8988T (cell line): ENCODE results near the gene KCNQ4.

Experiments used
- DNase-seq: peaks from one replicate; pipeline ENCODE4 v3.0.0; 2011

The KCNQ4 gene

GRCh38 chr1:40823345-40823744 is 39.8 kb downstream of the KCNQ4 start:
- no peak for DNase-seq

- DNase-seq = no peak
Measured at GRCh38 chr1:40823983-40824382, 40.4 kb downstream of the KCNQ4 start.

- DNase-seq = no peak
Measured at GRCh38 chr1:40824591-40825434, 41.2 kb downstream of the KCNQ4 start.

GRCh38 chr1:40825435-40825788 is 41.8 kb downstream of the KCNQ4 start:
- DNase-seq = no peak

GRCh38 chr1:40825996-40826395 is 42.4 kb downstream of the KCNQ4 start:
- no peak for DNase-seq

- DNase-seq = no peak
Measured at GRCh38 chr1:40829631-40830245, 46.2 kb downstream of the KCNQ4 start.

- no peak for DNase-seq
Measured at GRCh38 chr1:40830419-40830943, 46.9 kb downstream of the KCNQ4 start.

GRCh38 chr1:40831001-40831732 is 47.6 kb downstream of the KCNQ4 start:
- no peak for DNase-seq

GRCh38 chr1:40833979-40834378 is 50.4 kb downstream of the KCNQ4 start:
- DNase-seq = no peak

- DNase-seq = no peak
Measured at GRCh38 chr1:40834968-40835545, 51.5 kb downstream of the KCNQ4 start.

GRCh38 chr1:40836283-40836682 is 52.7 kb downstream of the KCNQ4 start:
- no peak for DNase-seq

GRCh38 chr1:40837601-40838000 is 54.0 kb downstream of the KCNQ4 start:
- DNase-seq = no peak

- no peak for DNase-seq
Measured at GRCh38 chr1:40838045-40838979, 54.7 kb downstream of the KCNQ4 start.

- DNase-seq = no peak
Measured at GRCh38 chr1:40838980-40839942, 55.7 kb downstream of the KCNQ4 start.

- DNase-seq = no peak
Measured at GRCh38 chr1:40839943-40840335, 56.4 kb downstream of the KCNQ4 start.

GRCh38 chr1:40840526-40841323 is 57.1 kb downstream of the KCNQ4 start:
- no peak for DNase-seq

- DNase-seq = no peak
Measured at GRCh38 chr1:40841602-40842001, 58.0 kb downstream of the KCNQ4 start.

GRCh38 chr1:40842207-40842606 is 58.6 kb downstream of the KCNQ4 start:
- no peak for DNase-seq

- no peak for DNase-seq
Measured at GRCh38 chr1:40842691-40843090, 59.1 kb downstream of the KCNQ4 start.

- DNase-seq = no peak
Measured at GRCh38 chr1:40844079-40844478, 60.5 kb downstream of the KCNQ4 start.
